ENCODE data around the gene PPIL6. TPM values are rescaled to one million over a fixed set of nuclear protein-coding genes. Genes with fewer than 3 reads are reported as not detected.

The PPIL6 gene
- total RNA-seq, 1 experiment from 2014 or later, result 2.6 TPM

- CTCF ChIA-PET, result no interaction called here
Measured at GRCh38 chr6:109345986-109346385, 94.4 kb downstream of the PPIL6 start.

DNA sequence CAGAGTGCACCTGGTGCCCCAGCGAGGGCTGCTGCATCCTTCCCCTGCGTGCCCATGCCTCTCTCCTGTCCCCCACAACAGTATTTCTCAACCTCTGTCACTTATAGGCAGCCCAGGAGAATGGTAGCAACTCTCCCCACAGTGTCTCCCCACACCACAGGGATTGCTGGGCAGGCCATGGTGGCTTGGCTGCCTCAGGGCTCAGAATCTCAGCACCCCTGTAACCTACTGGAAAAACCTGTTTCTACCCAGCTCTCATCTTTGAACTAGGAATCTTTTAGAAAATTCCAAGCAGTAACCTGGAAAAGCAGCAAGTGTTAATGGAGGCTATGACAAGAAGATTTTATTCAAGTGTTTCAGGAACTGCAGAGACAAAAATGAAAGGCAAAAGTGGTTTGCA, 96.2 kb downstream of the PPIL6 start:
- no peaks in the 10 kb centered on the region for H3K27me3 Mint-ChIP-seq (ENCODE audit: unreplicated experiment)
- H3K36me3 Mint-ChIP-seq (ENCODE audit: insufficient read depth, unreplicated experiment), result peaks cover 2% of the 10 kb centered on the region
- peaks cover 12% of the 10 kb centered on the region for H3K4me1 Mint-ChIP-seq (ENCODE audit: low read depth, unreplicated experiment)
- H3K4me3 Mint-ChIP-seq (ENCODE audit: low read depth, unreplicated experiment), result no peak overlapping the region
- CTCF ChIA-PET, result no interaction called here
- no peaks in the 10 kb centered on the region for H3K9me3 Mint-ChIP-seq (ENCODE audit: low read depth, unreplicated experiment)
- TF ChIP-seq, protein P1, sequence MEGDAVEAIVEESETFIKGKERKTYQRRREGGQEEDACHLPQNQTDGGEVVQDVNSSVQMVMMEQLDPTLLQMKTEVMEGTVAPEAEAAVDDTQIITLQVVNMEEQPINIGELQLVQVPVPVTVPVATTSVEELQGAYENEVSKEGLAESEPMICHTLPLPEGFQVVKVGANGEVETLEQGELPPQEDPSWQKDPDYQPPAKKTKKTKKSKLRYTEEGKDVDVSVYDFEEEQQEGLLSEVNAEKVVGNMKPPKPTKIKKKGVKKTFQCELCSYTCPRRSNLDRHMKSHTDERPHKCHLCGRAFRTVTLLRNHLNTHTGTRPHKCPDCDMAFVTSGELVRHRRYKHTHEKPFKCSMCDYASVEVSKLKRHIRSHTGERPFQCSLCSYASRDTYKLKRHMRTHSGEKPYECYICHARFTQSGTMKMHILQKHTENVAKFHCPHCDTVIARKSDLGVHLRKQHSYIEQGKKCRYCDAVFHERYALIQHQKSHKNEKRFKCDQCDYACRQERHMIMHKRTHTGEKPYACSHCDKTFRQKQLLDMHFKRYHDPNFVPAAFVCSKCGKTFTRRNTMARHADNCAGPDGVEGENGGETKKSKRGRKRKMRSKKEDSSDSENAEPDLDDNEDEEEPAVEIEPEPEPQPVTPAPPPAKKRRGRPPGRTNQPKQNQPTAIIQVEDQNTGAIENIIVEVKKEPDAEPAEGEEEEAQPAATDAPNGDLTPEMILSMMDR (IDR thresholded peaks at IDR 0.05; ENCODE audit: unreplicated experiment), result no peak
- no TSS peak for BruUV-seq (replicated peaks)
- H3K27ac Mint-ChIP-seq (ENCODE audit: unreplicated experiment), result no peak overlapping the region
- intact Hi-C loops (cut with micrococcal nuclease; ENCODE audit: unreplicated experiment), result no loop called here
- peak; percentile 11 for DNase-seq

More at GRCh38 chr6:109345986-109346385, 94.4 kb downstream of the PPIL6 start:
- TF ChIP-seq, protein P1 (IDR thresholded peaks at IDR 0.05; ENCODE audit: unreplicated experiment), result no peak
- Mint-ChIP-seq H3K36me3 (ENCODE audit: insufficient read depth, unreplicated experiment) (peaks cover 5% of the 10 kb centered on the region), H3K27me3 (ENCODE audit: unreplicated experiment) (no peaks in the 10 kb centered on the region), H3K9me3 (ENCODE audit: low read depth, unreplicated experiment) (no peaks in the 10 kb centered on the region), H3K4me3 (ENCODE audit: low read depth, unreplicated experiment) (no peak overlapping the region), H3K4me1 (ENCODE audit: low read depth, unreplicated experiment) (peaks cover 29% of the 10 kb centered on the region), H3K27ac (ENCODE audit: unreplicated experiment) (no peak overlapping the region)
- BruUV-seq (replicated peaks), result no TSS peak
- intact Hi-C loops (cut with micrococcal nuclease; ENCODE audit: unreplicated experiment), result no loop called here
- DNase-seq, result no peak

DNA sequence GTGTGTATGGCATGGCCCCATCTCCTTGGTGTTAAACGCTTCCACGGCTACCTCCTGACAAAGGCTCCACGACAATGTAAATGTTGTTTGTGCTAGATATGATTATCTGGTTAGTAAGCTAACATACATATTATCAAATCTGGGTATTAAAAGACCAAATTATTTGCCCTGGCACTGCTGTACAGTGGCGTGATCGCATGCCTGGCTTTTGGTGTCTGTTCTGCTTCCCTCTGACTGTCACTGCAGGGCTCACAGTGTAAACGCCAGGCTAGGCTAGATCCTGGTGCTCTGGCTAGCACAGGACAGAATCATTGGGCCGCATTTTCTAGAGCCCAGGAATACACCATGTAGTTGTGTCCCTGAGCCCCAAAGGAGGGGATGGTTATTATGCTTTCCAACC, 96.9 kb downstream of the PPIL6 start:
- TF ChIP-seq, protein P1 (IDR thresholded peaks at IDR 0.05; ENCODE audit: unreplicated experiment), result no peak
- peaks cover 11% of the 10 kb centered on the region for H3K4me1 Mint-ChIP-seq (ENCODE audit: low read depth, unreplicated experiment)
- DNase-seq, result no peak
- no peaks in the 10 kb centered on the region for H3K27me3 Mint-ChIP-seq (ENCODE audit: unreplicated experiment)
- BruUV-seq (replicated peaks), result no TSS peak
- no peaks in the 10 kb centered on the region for H3K36me3 Mint-ChIP-seq (ENCODE audit: insufficient read depth, unreplicated experiment)
- no peak overlapping the region for H3K4me3 Mint-ChIP-seq (ENCODE audit: low read depth, unreplicated experiment)
- no peak overlapping the region for H3K27ac Mint-ChIP-seq (ENCODE audit: unreplicated experiment)
- H3K9me3 Mint-ChIP-seq (ENCODE audit: low read depth, unreplicated experiment), result no peaks in the 10 kb centered on the region
- CTCF ChIA-PET, result no interaction called here
- intact Hi-C loops (cut with micrococcal nuclease; ENCODE audit: unreplicated experiment), result no loop called here

DNA sequence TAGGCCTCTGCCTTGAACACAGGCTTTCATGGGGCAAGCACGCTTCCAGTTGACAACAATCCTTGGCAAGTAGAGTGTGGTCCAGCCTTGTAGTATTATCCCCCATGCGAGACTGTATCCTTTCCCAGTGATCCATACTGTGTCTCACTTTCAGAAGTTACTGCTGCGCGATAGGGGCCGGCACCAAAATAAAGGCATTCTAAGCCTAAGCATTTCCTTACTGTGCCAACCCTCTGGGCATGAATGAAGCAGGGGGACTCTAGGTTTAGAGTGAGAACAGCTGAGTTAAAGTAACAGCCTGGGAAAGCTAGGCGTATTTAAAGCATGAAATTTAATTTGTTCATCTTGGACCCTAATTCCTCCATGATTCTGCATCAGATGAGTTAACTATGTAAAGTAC, 97.5 kb downstream of the PPIL6 start:
- TF ChIP-seq, protein P1 (IDR thresholded peaks at IDR 0.05; ENCODE audit: unreplicated experiment), result no peak
- Mint-ChIP-seq H3K9me3 (ENCODE audit: low read depth, unreplicated experiment) (no peaks in the 10 kb centered on the region), H3K27me3 (ENCODE audit: unreplicated experiment) (no peaks in the 10 kb centered on the region), H3K27ac (ENCODE audit: unreplicated experiment) (no peak overlapping the region), H3K4me1 (ENCODE audit: low read depth, unreplicated experiment) (peaks cover 11% of the 10 kb centered on the region), H3K4me3 (ENCODE audit: low read depth, unreplicated experiment) (no peak overlapping the region), H3K36me3 (ENCODE audit: insufficient read depth, unreplicated experiment) (no peaks in the 10 kb centered on the region)
- no TSS peak for BruUV-seq (replicated peaks)
- DNase-seq, result no peak
- intact Hi-C loops (cut with micrococcal nuclease; ENCODE audit: unreplicated experiment), result no loop called here
- CTCF ChIA-PET, result no interaction called here

Data from Calu3 (cell line).